DMS53 treated with DMSO at 0.1 percent for 48 hours (cell line): ENCODE measurements around the gene HBG2.
"Not testable (repeated sequence)": the region's sequence is repeated elsewhere in the genome, so short reads cannot be mapped to it uniquely, and the experiment has no call there.

Experiments
- DNase-seq: peaks from one replicate; lab custom pipeline; 2025; ENCODE audit not compliant: unreplicated experiment; lab: John Stamatoyannopoulos, UW

Gene HBG2

GRCh38 chr11:5250543-5251204 is 3.9 kb downstream of the HBG2 start:
- DNase-seq: no peak

- not testable (repeated sequence) for DNase-seq
These were observed 4.7 kb downstream of the HBG2 start, which contains the start of gene HBG1 for GRCh38 chr11:5249807-5250396. HBG1 (minus strand) TSS chr11:5249857; CDS start chr11:5249804, 53 bp downstream.

- DNase-seq: not testable (repeated sequence)
These were observed 6.1 kb downstream of the HBG2 start for GRCh38 chr11:5248498-5248897.

- no peak for DNase-seq
These were observed 6.9 kb downstream of the HBG2 start for GRCh38 chr11:5247472-5248192.

- DNase-seq: no peak
These were observed 7.7 kb downstream of the HBG2 start for GRCh38 chr11:5246772-5247471.

GRCh38 chr11:5245155-5245554 is 9.4 kb downstream of the HBG2 start:
- DNase-seq: no peak

- DNase-seq: no peak
These were observed 10.8 kb downstream of the HBG2 start for GRCh38 chr11:5243816-5244180.

- no peak for DNase-seq
These were observed 11.4 kb downstream of the HBG2 start for GRCh38 chr11:5242933-5243815.

- no peak for DNase-seq
These were observed 12.4 kb downstream of the HBG2 start for GRCh38 chr11:5242208-5242607.

- no peak for DNase-seq
These were observed 13.1 kb downstream of the HBG2 start for GRCh38 chr11:5241458-5241857.

GRCh38 chr11:5240458-5240857 is 14.1 kb downstream of the HBG2 start:
- DNase-seq: no peak

GRCh38 chr11:5240056-5240455 is 14.5 kb downstream of the HBG2 start:
- no peak for DNase-seq

- no peak for DNase-seq
These were observed 15.5 kb downstream of the HBG2 start for GRCh38 chr11:5239046-5239445.

- no peak for DNase-seq
These were observed 16.1 kb downstream of the HBG2 start for GRCh38 chr11:5238486-5238885.

GRCh38 chr11:5237420-5237819 is 17.2 kb downstream of the HBG2 start:
- no peak for DNase-seq

GRCh38 chr11:5235364-5236095 is 19.1 kb downstream of the HBG2 start:
- no peak for DNase-seq

- no peak for DNase-seq
These were observed 20.2 kb downstream of the HBG2 start, which contains the start of gene HBD for GRCh38 chr11:5234381-5234834. HBD (minus strand) TSS chr11:5234483; CDS start chr11:5234433, 50 bp downstream.

GRCh38 chr11:5233307-5233706 is 21.3 kb downstream of the HBG2 start:
- DNase-seq: no peak

- DNase-seq: no peak
These were observed 21.8 kb downstream of the HBG2 start for GRCh38 chr11:5232821-5233220.

- no peak for DNase-seq
These were observed 22.4 kb downstream of the HBG2 start for GRCh38 chr11:5232176-5232575.
